GM20000 (cell line): ENCODE results near the gene TMEM178B.
"Not testable (repeated sequence)": the region's sequence is repeated elsewhere in the genome, so short reads cannot be mapped to it uniquely, and the experiment has no call there.

Experiments
- DNase-seq: peaks from one replicate; pipeline ENCODE4 v3.0.0; 2012; ENCODE audit warnings: low spot score
- CTCF ChIP-seq: IDR thresholded peaks from 2 replicates; pipeline ENCODE4 v1.5.1; 2012; ENCODE audit warnings: mild to moderate bottlenecking, control low read depth; ENCODE audit errors: extremely low read depth, missing control alignments

TMEM178B gene

GRCh38 chr7:141079219-141079618 lies 5.4 kb downstream of the TMEM178B start:
- TF ChIP-seq CTCF: no peak
- no peak for DNase-seq

GRCh38 chr7:141089490-141089889 lies 15.6 kb downstream of the TMEM178B start:
- not testable (repeated sequence) for DNase-seq

- DNase-seq: no peak
- TF ChIP-seq CTCF: no peak
These were observed 20.6 kb downstream of the TMEM178B start for GRCh38 chr7:141094336-141095070.

- no peak for DNase-seq
These were observed 23.6 kb downstream of the TMEM178B start for GRCh38 chr7:141097430-141097829.

GRCh38 chr7:141102436-141102835 lies 28.6 kb downstream of the TMEM178B start:
- no peak for DNase-seq
- TF ChIP-seq CTCF: no peak

More at GRCh38 chr7:141097430-141097829, 23.6 kb downstream of the TMEM178B start:
- no peak for TF ChIP-seq CTCF

- TF ChIP-seq CTCF: no peak
- no peak for DNase-seq
These were observed 30.1 kb downstream of the TMEM178B start for GRCh38 chr7:141103847-141104429.

GRCh38 chr7:141113131-141113530 lies 39.3 kb downstream of the TMEM178B start:
- DNase-seq: no peak
- TF ChIP-seq CTCF: no peak

GRCh38 chr7:141114029-141114664 lies 40.3 kb downstream of the TMEM178B start:
- no peak for DNase-seq
- TF ChIP-seq CTCF: no peak
